Measurements from ENCODE around the gene GLYR1.

DNA sequence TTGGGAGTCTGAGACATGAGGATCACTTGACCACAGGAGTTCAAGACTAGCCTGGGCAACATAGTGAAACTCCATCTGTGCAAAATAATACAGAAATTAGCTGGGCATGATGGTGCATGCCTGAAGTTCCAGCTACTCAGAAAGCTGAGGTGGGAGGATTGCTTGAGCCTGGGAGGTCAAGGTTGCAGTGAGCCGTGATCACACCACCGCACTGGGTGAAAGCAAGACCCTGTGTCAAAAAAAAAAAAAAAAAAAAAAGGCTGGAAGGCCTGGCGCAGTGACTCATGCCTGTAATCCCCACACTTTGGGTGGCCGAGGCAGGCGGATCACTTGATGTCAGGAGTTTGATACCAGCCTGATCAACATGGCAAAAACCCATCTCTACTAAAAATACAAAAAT is 8.3 kb upstream of the GLYR1 start:
- TF ChIP-seq, protein P1, sequence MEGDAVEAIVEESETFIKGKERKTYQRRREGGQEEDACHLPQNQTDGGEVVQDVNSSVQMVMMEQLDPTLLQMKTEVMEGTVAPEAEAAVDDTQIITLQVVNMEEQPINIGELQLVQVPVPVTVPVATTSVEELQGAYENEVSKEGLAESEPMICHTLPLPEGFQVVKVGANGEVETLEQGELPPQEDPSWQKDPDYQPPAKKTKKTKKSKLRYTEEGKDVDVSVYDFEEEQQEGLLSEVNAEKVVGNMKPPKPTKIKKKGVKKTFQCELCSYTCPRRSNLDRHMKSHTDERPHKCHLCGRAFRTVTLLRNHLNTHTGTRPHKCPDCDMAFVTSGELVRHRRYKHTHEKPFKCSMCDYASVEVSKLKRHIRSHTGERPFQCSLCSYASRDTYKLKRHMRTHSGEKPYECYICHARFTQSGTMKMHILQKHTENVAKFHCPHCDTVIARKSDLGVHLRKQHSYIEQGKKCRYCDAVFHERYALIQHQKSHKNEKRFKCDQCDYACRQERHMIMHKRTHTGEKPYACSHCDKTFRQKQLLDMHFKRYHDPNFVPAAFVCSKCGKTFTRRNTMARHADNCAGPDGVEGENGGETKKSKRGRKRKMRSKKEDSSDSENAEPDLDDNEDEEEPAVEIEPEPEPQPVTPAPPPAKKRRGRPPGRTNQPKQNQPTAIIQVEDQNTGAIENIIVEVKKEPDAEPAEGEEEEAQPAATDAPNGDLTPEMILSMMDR (conservative IDR thresholded peaks at IDR 0.05), result no peak
- no peak for TF ChIP-seq EZH2 (IDR thresholded peaks at IDR 0.05; ENCODE audit: low read depth)
